HG02642 (cell line): Measurements from ENCODE around the gene PRPF19.

Experiments used
- ATAC-seq: cut with Tn5 transposase; IDR thresholded peaks from one replicate; pipeline ENCODE4 v1.9.1; 2021; ENCODE audit warnings: mild to moderate bottlenecking; ENCODE audit not compliant: unreplicated experiment, poor library complexity

PRPF19 gene

DNA sequence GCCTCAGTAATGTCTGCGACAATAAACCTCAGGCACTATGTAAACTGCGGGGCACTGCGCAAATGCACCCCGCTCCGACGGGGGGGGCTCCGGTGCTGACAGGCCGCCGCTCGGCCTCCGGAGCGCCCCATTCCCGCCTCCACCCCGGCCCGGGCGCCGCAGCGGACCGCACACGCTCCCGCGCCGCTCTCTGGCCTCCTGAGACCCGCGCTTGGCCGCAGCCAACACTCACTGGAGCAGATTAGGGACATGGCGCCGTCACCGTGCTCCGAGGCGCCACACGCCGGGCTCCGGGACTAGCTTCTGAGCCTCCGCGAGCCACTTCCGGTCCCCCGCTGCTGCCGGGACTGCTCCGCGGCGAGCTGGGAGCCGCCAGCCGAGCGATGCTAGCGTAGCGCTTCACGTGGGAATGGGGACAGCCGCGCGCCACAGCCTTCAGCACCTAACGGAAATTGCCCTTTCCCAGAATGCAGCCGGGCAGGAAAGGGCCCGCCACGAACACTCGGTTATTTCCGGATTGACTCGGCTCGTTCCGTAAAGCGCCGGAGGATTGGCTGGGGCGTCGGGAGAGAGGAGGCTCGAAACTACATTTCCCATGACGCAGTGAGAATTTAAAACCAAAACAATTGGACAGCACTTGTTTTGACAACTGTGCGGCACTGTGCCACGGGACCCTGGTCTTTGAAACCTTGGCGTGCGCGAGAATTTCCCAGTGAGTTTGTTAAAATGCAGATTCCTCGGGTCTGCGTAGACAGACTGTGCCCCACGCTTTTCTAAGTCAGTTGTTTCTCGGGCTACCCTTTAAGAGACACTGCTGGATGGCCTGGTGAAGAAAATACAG, at the start of gene PRPF19:
Gene PRPF19, minus strand, starts transcription at position 454 of the 841 bp plus-strand sequence. Its CDS starts 203 bp downstream, at position 251.
- ATAC-seq = peak; percentile 77

DNA sequence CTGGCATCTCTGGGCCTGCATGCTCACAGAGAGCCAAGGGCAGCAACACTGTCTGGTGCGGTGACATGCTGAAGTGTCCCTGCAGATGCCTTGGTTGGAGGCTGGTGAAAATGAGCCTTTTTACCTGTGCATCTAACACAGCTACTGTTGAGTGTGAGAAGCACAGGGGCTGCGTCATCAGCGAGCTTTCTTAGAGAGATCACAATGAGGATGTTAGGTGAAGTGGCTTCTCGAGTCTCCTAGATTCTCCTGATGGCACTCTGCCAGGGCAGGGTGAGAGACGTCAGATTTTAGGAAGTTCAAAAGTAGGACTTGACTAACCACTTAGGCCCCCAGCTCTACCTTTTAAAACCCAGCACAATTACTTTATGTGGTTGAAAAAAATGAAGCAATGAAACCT, 49.2 kb upstream of the PRPF19 start:
- no peak for ATAC-seq

DNA sequence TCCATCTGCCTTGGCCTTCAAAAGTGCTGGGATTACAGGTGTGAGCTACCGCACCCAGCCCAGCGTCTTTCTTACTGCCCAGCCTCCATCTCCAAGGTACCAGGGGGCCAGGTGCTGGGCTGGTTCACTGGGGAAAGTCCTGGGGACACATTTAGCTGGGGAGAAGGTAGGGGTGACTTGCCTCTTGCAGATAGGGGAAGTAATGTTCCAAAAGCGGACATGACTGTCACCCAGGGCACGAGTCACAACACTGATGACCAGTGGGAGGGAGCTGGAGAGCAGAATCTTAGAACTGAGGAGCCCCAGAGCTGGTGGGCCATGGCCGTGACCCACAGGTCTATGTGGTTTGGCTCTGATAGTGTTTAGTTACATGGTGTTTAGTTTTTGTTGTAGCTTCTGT, 48.0 kb upstream of the PRPF19 start:
- no peak for ATAC-seq

DNA sequence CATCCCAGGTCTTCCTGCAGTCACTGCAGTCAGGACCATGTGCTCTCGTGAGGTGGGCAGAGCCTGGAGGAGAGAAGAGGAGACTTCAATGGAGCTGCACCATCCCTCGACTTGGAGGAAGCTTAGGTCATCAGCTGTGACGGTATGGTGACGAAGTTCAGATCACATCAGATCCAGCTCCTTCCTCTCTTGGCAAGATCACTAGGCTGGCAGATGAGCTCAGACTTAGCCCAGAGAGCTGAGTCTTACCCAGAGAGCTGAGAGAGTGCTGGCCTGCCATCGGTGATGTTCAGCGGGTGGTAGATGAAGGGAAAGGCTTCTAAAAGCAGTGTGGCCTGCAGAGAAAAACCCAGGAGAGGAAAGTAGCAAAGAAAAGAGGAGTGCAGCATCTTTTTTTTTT, 47.4 kb upstream of the PRPF19 start:
- no peak for ATAC-seq

DNA sequence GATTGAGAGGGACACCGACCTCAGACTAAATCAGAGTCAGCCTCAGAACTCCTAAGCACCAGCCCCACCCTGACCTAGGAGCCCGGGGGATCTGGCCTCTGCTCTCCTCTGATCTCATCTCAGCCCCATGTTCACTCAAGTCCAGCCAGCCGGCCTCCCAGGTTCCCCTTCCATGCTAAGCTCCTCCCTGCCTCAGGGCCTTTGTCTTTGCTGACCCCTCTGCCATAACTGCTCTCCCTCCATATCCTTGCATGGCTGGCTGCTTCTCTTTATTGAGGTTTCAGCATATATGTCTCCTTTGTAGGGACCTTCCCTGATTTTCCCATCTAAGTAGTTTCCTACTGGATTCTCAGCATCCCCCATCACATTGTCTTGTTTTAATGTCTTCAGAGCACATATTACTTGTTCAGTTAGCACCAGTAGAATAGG, 46.4 kb upstream of the PRPF19 start:
- ATAC-seq = no peak

DNA sequence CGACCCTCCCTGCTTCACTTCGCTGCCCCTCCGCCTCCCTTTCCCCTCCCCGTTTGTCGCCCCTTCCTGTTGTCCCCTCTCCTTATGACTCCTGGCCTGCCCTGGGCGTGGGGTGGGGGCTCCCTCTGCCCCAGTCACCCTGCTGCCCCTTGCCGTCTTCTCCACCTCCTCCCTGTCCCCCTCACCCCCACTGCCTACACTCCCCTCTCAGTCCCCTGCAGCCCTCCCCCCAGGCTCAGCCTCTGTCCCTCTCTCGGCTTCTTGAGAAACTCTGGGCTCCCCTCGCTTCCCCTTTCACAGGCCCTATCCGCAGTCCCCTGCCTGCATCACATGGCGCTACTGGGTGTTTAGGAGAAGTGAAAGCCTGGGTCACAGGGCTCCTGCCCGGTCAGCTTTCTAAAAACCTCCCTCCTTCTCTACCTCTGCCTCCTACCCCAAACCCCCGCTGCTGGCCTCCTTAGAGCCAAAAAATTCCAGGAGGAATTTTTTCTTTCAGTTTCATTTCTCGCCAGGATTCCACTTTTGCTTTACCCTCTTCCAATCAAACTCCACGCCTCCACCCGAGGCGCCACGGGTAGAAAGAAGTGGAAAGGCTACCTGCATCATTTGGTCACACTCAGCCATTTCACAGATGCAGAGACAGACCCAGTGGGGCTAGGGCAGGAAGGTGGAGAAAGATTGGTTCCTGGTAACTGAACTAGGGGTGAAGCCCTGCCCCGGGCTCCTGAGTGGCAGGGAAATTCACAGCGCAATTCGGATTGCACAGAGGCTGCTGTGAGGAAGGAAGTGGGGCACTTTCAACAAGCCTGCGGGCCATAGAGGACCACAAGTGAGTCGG, 45.7 kb upstream of the PRPF19 start, which contains the start of gene SLC15A3:
Gene SLC15A3, minus strand, starts transcription at position 273 of the 838 bp plus-strand sequence. CDS start 625 bp downstream, outside the sequence.
- peak; percentile 82 for ATAC-seq

DNA sequence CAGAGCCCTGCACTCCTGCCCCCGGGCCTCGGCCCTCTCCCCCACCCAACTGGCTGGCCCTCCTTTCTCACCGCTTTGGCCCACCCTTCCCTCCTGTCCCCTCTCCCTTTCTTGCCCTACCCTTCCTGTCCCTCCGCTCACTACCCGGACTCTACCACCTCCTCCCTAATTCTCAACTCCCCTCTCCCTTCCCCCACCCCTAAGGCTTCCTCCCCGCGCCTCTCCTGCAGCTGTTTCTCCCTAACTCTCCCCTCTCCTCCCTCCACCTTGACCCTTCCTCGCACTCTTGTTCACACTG, 45.2 kb upstream of the PRPF19 start:
- no peak for ATAC-seq

DNA sequence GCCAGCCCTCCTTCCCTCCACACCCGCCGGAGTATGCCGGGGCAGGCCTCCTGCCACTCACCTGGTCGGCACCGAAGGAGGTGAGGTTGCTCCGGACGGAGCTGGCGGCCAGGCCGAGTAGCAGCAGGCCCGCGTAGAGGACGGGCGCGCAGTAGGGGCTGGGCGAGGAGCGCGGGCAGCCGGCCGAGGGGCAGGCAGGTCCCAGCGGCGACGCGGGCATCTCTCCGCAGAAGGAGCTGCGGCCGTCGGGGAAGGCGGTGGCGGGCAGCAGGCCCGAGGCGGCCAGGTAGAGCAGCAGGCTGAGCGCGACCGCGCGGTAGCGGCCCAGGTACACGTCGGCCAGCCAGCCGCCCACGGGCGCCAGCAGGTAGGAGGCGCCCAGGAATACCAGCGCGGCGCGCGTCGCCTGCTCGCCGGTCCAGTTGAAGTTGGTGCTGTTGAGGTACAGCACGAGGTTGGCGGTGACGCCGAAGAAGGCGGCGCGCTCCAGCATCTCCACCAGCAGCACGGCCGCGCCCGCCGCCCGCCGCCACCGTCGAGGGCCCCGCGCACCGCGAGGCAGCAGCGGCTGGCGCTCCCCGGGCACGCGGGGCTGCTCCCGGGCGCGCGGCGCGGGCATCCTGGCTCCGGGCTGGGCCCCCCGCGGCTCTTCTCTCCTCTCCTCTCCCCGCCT, 44.7 kb upstream of the PRPF19 start:
- no peak for ATAC-seq

DNA sequence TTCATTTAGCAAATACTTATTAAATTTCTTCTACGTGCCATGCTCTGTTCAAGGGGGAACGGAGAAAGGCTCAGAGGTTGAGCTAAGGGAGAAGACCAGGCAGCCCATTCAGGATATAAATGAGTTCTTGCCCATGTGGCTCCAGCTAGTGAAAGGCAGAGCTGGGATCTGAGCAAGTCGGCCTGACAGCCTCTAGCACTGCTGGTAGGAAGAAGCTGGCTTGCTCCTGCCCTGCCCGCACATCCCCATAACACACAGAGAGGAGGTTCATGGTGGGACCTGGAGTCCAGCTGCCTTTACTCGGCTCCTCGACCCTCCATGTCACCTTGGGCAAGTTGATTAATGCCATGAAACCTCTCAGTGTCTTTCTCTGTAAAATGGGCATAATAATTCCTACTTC, 43.6 kb upstream of the PRPF19 start:
- no peak for ATAC-seq

DNA sequence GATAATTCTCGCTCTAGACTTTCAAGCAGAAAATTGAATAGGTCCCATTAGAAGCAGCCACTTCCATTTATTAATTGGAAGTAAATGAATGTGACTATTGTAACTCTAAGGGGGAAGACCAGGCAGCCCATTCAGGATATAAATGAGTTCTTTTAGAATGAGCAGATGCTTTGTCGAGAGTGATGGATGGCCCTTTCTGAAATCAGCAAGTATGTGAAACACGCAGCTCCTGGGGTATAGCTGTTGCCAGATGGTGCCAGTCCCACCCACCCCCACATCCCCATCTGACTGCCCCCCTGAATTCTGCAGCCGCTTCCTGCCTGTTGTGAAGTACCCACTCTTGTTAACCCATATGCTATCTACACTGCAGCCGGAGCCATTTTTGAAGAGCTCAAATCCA, 41.9 kb upstream of the PRPF19 start:
- ATAC-seq = no peak

DNA sequence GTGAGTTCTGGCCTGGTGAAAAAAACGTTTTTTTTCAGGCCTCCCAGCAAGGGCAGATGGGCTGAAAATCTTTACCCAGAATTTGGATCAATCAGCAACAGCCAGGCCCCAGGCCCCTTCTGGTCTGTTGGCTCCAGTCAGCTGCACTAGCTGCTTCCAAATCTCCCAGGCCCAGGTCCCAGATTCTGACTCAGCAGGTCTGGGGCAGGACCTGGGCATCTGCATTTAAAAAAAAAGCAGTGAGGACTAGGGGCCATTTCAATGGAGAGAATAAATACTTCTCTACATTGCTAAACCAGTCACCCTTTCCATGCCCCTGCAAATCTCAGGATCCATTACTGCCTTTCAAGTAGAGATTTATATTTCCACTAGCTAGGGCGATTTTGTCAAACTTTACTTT, 41.3 kb upstream of the PRPF19 start:
- ATAC-seq = no peak

DNA sequence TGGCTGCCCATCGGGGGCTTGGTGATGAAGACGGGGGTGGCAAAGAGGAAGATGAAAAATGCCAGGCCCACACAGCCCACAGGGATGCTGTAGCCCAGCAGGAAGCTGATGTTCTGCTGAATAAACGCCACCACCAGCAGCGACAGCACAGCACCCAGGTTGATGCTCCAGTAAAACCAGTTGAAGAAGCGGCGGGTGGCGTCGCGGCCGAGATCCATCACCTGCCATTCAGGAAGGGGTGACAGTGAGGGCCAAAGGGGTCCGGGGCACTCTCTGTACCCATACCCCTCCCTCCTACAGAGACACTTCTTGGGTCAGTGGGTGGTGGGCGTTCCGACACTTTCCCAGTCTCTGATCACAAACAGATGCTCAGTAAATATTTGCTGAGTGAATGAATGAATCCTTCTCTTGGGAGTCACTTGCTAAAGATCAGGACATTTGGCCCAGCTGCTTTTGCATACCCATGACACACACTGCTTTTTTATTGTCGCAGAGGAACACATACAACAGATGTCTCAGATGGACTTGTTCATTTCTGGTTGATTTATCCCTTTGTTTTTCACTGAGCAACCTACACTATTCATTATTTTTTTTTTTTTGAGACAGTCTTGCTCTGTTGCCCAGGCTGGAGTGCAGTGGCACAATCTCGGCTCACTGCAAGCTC, 40.3 kb upstream of the PRPF19 start:
- no peak for ATAC-seq

DNA sequence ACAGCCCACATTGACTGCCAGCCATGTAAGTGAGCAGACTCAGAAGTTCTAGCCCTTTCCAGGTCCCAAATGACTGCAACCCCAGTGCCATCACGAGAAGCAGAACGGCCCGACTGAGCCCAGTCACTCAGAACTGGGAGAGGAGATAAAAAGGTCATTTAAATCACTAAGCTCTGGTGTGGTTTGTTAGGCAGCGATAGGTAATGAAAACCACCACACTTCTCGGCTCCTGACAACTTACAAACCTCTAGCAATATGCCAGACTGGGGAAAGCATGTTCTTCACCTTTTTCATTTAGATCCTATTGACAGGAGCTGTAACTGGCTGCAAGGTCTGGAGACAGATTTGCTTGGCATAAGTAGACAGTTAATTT, 38.9 kb upstream of the PRPF19 start:
- no peak for ATAC-seq

DNA sequence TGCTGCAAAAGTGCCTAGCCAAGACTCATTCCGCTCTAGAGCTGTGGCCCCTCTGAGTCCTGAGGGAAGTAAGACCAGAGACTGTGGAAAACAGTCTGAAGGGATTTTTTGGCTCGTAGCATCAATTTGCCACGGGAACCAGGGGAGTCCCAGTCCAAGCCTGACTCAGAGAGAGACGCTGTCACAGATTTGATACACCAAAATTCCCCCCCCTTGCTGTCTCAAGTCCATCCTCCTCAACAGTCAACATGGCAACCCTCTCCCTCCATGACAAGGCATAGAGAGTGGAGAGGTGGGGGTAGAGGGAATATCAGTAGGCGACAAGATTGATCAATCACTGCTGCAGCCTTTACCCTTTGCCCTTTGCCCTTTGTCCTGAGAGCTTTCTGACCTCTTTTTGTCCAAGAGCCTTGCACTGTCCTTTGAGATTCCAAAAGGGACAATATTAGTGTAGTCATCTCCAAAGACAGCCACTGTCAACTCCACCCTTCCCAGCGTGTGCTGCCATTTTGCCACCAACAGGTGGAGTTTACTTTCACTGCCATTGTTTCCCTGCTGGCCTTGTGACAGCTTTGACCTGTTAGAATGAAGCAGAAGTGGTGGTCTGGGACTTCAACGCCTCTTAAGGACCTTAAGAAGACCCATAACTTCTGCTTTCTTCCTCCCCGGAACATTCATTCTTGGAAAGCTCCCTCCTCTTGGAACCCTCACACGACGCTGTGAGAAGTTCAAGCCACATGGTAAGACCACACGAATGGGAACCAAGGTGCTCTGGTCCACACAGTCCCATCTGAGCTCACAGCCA, 38.3 kb upstream of the PRPF19 start:
- ATAC-seq = no peak

DNA sequence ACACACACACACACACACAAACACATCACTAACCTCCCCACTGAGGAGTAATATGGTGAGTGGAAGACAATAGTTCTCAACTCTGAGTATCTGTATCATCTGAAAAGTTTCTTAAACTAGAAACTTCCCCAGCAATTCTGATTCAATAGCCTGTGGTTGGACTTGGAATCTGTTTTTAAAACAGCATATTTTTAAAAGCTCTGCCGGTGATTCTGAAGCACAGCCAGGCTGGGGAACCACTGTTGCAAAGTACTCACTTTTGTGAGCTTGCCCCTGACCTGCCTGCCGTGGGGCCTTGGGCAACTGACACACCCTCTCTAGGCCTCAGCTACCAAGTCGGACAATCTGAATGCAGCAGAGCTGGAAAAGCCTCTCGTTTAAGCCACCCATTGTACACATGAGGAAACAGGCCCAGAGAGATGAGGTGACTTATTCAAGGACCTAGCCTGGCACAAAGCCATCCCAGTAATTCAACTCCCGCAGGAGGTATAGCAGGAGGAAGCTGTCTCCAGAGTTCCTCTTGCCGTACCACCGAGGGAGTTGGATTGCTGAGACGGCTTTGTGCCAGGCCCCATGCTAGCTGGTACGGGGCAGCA, 36.7 kb upstream of the PRPF19 start:
- ATAC-seq = no peak

DNA sequence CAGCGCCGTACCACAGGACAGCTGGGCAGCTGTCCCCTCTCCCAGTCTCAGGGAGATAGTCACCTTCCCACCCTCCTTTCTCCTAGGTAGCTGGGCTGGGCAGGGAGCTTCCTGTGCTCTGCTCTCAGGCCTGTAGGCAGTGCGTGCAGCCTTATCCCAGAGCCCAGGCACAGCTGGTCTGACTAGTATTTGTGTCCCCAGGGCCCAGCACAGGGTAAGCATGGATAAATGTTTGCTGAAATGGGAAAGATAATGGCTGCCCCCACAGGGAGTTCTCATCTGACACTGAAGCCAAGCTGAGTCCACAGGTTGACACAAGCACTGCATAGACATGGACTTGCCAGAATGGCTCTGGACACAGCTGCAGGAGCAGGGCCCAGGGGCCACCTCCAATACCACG, 35.8 kb upstream of the PRPF19 start:
- no peak for ATAC-seq

DNA sequence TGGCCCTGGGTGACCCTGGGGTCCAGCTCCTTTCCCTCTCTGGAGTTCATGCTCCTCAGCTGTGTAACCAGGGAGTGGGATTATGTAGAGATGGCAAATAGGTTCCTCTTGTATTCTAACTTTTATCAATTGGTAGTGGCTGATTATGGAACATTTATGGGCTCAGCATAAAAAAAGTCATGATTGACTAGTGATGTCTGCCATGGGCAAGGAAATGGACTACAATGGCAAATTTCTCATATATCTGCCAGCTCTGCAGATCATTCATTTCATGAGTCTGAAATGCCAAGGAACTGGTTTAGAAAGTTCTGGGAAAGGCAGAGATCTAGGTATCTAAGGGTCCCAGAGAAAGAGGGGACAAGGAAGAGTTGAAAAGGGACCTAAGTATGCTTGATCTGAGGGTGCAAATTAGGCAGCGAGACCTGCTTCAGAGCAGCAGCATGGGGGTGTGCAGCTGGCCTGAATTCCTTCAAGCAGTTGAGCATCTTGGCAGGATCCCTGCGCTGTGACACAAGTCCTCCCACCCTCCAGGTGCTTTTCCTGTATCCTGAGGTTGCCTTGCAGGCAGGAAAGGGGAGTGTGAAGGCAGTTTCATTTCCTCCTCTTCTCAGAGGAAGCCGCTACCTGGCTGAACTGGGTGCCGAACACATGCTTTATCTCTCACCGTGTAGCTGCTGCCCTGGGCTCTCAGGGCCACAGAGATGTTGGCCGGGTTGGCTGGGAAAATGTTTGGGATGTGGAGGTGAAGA, 35.2 kb upstream of the PRPF19 start:
- ATAC-seq = no peak

DNA sequence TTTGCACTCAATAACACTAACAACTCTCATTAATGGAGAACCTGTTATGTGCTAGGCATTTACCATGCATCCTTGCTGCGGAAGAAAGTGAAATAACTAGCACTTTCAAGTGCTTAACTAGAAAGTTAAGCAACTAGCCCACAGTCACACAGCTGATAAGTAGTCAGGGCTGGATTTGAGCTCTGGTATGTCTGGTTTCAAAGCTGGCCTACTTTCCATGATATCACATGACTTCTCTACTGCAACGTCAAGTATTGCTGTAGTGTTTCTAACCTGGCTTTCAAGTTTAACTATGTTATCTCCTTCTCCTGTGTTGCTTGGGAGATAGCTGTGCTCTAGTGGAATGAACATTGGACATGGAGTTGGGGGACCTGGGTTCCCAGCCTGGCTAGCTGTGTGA, 33.5 kb upstream of the PRPF19 start:
- no peak for ATAC-seq

DNA sequence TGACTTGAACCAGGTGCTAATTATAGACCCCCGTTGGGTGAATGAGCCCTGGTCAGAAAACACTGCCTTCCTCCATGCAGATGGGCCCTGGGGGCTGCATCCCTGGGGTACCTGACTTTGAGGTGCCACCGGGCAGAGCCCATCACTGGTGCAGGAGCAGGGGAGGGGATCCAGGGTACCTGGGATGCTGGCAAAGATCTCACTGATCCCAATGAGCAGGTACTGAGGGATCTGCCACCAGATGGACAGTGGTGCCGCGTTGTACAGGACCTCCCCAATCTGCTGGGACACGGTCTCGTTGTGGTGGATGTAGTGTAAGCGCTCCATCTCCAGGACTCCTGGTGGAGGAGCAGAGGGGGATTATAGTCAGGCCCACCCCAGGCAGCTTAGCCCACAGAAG, 32.9 kb upstream of the PRPF19 start:
- no peak for ATAC-seq
